H1 (cell line): ENCODE results near the gene RAP2B. TPM values are rescaled to one million over a fixed set of nuclear protein-coding genes. Genes with fewer than 3 reads are reported as not detected.
A peak's percentile ranks its signal among the peaks of the same experiment; 100 is the strongest.

Source experiments
- ASH2L ChIP-seq: fragments of 200-600, 300-600 bp; sonication (generic); IDR thresholded peaks from one replicate; pipeline ENCODE4 v1.7.1; 2017; ENCODE audit warnings: low read length
- CHD2 ChIP-seq: IDR thresholded peaks from 2 replicates; pipeline ENCODE4 v1.6.1; 2012; ENCODE audit warnings: low read length, improper control_type of control experiment
- CHD7 ChIP-seq: fragments of 300-600 bp; sonication (generic); IDR thresholded peaks from 2 replicates; pipeline ENCODE4 v1.7.1; 2012; ENCODE audit warnings: low read length, moderate library complexity, mild to moderate bottlenecking, inconsistent platforms; ENCODE audit not compliant: insufficient replicate concordance
- EP300 ChIP-seq, 2 experiments: IDR thresholded peaks; 1 replicate in 1 of 2; 2 replicates in 1 of 2; pipeline ENCODE4 v1.6.1; 2011 to 2012; ENCODE audit warnings: low read depth in 2 of 2, low read length in 2 of 2, mild to moderate bottlenecking in 2 of 2, borderline replicate concordance in 1 of 2, inconsistent platforms in 1 of 2, moderate library complexity in 1 of 2
- MAFK ChIP-seq: IDR thresholded peaks from 2 replicates; pipeline ENCODE4 v1.6.1; 2012; ENCODE audit warnings: low read depth, mild to moderate bottlenecking, improper control_type of control experiment, low read length
- PHF8 ChIP-seq: fragments of 200-600 bp; sonication (generic); conservative IDR thresholded peaks from 2 replicates; pipeline ENCODE4 v1.7.1; 2012; ENCODE audit warnings: low read depth, mild to moderate bottlenecking, inconsistent platforms, low read length, moderate library complexity
- RAD21 ChIP-seq, 2 experiments: IDR thresholded peaks in 1 of 2; conservative IDR thresholded peaks in 1 of 2; 2 replicates each; pipeline ENCODE4 v1.6.1; 2011; ENCODE audit warnings: low read depth in 2 of 2, low read length in 2 of 2, improper control_type of control experiment in 1 of 2, inconsistent platforms in 1 of 2, mild to moderate bottlenecking in 1 of 2, moderate library complexity in 1 of 2
- SP1 ChIP-seq: IDR thresholded peaks from 2 replicates; pipeline ENCODE4 v1.6.1; 2011; ENCODE audit warnings: low read depth, low read length
- SP2 ChIP-seq: IDR thresholded peaks from 2 replicates; pipeline ENCODE4 v1.6.1; 2012; ENCODE audit warnings: mild to moderate bottlenecking, low read length, inconsistent platforms
- TAF1 ChIP-seq: IDR thresholded peaks from 2 replicates; pipeline ENCODE4 v1.6.1; 2011; ENCODE audit warnings: mild to moderate bottlenecking, low read depth, low read length
- polyA plus RNA-seq, 7 experiments: library from polyadenylated mRNA; depleted of rRNA in 3 of 7; stranded (reverse) in 5 of 7; unstranded in 2 of 7; fragments of >200 nt in 5 of 7; fragments of 200-250 nt in 2 of 7; gene quantifications; 1 replicate in 5 of 7; 2 replicates in 1 of 7; 4 replicates in 1 of 7; pipeline versions ENCODE4 v1.2.1 to v1.2.3, GENCODE V29; 2011 to 2013; ENCODE audit warnings: missing spikeins in 2 of 7, mixed read lengths in 2 of 7
- total RNA-seq: library from RNA; stranded (reverse); fragmentation: NEBNext Ultra II Directional; extraction: Animal tissue kit (Norgen Biotek cat#: 25700); gene quantifications from 2 replicates; pipeline ENCODE4 v1.2.1, GENCODE V29; 2021

The RAP2B gene
- total and polyA plus RNA-seq, 2 of the 8 experiments (the other 6 are each of a cell fraction or from before 2014, with no cell fraction given) = 7.5 to 20.3 TPM

- TF ChIP-seq CHD7 (no peak), TAF1 (peak; percentile 79), PHF8 (no peak; the same call in none of the 2 replicates), RAD21 (IDR thresholded peaks at IDR 0.05 in 1 of 2, conservative IDR thresholded peaks at IDR 0.05 in 1 of 2; ENCODE audit: low read depth in 2 of 2, low read length in 2 of 2) (no peak; a peak in 1 of 4 replicates), ASH2L (peak; percentile 8), CHD2 (no peak), MAFK (no peak), SP2 (no peak), EP300 (IDR thresholded peaks at IDR 0.05; ENCODE audit: borderline replicate concordance in 1 of 2, low read depth in 2 of 2, low read length in 2 of 2) (no peak), SP1 (peak; percentile 85)
These were observed at the start of gene RAP2B (continued) for GRCh38 chr3:153161714-153162512.
